NCI-H510A (cell line): ENCODE results near the gene SMO.
"Not testable (repeated sequence)": the region's sequence is repeated elsewhere in the genome, so short reads cannot be mapped to it uniquely, and the experiment has no call there.

Experiments used
- DNase-seq: peaks from one replicate; lab custom pipeline; 2025; lab: John Stamatoyannopoulos, UW

The SMO gene

DNA sequence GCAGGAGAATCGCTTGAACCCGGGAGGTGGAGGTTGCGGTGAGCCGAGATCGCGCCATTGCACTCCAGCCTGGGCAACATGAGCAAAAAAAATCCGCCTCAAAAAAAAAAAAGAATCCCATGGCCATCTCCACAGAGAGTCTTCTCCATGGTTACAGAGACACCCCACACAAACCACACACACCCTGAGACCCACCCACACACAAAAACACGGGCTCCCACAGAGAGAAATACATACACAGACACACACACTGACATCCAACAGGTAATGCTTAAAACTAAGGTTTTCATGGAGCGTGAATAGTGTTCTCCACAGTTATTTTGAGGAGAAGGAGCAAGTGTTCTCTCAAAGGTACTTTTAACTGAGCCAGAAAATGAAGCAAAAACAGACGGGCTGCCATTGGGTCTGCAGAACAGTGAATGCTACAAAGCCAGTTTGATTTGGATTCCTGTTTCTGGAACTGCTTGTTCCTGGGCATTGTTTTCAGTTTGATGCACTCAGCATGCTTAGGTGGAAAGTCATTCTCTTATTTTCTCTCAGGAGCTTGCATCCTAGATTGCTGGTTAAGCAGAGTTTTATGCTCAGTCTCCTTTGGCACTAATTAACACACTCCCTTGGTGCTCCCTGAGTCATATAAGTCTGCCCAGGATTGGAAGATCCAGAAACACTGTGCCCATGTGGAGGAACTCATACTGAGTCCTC, 51.8 kb downstream of the SMO start:
- no peak for DNase-seq

DNA sequence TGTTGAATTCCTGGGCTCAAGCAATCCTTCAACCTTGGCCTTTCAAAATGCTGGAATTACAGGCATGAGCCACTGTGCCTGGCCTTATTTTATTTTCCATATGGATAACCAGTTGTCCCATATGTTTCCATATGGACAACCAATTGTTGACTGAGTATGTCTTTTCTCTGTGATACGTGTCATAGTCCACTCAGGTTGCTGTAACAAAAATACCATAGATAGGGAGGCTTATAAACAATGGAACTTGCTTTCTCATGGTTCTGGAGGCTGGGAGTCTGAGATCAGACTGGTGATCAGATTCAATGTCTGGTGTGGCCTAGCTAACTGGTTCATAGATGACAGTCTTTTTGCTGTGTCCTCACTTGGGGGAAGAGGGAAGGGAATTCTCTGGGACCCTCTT, 55.8 kb downstream of the SMO start:
- no peak for DNase-seq

DNA sequence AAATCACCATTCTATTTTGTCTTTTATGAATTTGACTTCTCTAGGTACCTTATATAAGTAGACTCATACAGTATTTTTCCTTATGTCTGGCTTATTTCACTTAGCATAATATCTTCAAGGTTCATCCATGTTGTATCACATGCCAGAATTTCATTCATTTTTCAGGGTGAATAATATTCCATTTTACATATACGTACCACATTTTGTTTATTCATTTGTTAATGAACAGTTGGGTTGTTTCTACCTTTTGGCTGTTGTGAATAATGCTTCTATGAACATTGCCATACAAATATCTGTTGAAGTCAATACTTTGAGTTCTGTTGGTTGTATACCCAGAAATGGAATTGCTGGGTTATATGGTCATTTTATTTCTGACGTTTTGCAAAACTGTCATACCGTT, 57.1 kb downstream of the SMO start:
- DNase-seq: no peak

DNA sequence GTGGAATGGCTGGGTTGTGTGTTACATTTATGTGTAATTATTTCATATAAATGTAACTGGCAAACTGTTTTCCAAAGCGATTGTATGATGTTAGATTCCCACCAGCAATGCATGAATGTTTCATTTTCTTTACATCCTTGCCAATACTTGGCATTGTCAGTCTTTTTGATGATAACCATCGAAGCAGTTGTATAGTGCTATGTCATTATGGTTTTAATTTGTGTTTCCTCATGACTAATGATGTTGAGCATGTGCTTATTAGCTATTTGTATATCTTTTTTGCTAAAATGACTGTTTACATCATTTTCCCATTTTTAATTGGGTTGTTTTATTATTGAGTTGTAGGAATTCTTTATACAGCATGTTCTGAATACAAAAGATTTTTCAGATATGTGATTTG, 58.7 kb downstream of the SMO start:
- no peak for DNase-seq

DNA sequence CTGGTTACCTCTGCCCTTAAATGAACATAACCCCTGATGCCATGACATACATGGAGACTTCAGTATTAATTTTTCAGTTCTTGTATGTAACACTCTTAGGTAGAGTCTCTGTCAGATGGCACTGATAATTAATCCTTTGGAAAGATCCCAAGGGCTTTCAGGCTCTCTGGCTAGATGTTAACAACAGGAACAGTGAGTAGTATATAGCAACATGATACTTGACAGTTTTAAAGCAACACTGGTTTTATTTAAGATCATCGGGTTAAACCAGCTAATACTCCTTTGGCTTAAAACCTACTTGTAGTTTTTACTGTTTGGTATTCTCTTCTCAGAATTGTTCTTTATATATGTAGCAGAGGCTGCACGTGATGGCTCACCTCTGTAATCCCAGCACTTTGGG, 63.7 kb downstream of the SMO start:
- DNase-seq: no peak

DNA sequence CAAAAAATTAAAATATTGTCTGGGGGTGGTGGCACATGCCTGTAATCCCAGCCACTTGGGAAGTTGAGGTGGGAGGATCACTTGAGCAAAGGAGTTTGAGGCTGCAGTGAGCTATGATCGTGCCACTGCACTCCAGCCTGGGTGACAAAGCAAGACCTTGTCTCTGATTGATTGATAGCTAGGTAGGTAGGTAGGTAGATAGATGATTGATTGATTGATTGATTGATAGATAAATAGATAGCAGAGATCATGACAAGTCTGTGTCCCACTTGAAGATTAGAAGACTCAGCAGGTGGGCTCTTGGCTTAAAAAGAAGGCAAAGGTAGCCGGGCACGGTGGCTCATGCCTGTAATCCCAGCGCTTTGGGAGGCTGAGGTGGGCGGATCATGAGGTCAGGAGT, 64.2 kb downstream of the SMO start:
- DNase-seq: not testable (repeated sequence)

DNA sequence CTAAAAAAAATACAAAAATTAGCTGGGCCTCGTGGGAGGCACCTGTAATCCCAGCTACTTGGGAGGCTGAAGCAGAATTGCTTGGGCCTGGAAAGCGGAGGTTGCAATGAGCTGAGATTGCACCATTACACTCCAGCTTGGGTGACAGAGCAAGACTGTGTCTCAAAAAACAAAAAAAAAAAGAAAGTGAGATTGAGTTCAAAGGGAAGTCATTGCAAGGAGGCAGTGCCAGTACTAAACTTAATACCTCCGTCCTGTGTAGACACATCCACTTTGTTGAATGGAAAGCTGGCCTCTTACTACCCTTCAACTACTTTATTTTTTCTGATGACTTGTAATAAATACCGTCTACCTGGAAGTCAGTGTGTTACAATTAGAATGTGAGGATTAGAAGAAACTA, 67.4 kb downstream of the SMO start:
- DNase-seq: no peak

DNA sequence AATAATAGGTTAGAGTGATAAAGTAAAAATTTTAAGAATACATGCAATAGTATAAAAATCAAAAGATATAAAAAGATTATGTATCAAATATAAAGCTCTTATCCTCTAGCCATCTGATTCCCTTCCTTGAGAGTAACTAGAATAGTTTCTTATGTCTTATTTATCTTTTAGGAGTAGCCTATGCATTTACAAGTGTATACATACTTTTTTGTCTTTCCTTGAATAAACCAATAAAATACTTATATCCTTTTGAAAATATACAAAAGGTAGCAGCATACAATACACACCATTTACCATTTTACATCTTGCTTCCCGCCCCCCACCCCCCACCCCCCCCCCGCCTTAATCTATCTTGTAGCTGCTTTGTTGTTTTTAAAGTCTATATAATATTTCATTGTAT, 67.8 kb downstream of the SMO start:
- DNase-seq: no peak

DNA sequence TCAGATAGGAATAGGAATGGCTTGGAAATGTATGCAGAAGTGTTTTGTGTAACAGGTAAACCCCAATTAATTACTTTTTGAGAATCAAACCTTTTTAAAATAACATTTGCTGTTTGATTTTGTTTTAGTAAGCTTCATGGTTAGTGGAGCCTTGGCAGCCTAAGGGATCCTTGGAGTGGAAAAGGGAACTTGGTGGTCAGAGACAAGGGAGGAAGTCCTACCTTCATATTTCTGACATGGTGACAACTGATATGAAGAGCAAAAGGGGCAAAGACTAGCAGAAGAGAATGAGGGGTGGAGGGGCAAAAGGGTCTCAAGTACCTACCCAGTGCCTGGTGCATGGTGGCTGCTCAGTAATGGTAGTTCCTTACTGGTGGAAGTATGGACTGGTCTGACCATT, 68.7 kb downstream of the SMO start:
- no peak for DNase-seq

DNA sequence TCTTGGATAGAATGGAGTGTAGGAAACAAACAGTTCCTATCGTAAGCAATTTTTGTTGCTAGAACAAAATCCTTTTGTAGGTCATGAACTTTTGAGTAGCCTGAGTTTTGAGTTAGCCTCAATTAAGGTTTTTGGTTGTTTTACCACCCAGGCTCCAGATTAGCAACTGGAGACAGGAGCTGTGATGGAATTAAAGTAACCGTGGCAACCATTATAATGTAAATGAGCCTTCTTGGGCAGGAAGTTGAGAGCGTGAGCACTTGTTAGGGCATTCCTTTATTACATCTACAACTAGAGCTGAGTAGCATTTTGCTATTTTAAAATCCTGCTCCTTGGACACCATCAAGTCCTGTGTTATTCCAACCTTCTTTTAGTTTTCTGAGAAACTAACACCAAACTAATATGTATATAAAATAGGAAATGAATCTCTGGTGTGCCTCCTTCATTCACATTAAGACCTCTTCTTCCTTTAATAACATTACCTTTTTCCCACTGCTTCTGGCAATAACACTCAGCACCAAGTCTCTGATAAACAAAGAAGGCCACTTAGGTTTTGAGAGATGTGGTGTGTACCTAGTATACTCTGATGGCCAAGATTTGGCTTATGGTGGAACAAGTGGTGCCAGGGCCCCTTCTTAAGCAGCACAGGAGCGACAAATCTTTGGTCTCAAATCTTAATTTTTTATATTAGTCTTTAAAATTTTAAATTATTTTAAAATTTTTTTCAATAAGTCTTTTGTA, 70.4 kb downstream of the SMO start:
- DNase-seq: no peak

DNA sequence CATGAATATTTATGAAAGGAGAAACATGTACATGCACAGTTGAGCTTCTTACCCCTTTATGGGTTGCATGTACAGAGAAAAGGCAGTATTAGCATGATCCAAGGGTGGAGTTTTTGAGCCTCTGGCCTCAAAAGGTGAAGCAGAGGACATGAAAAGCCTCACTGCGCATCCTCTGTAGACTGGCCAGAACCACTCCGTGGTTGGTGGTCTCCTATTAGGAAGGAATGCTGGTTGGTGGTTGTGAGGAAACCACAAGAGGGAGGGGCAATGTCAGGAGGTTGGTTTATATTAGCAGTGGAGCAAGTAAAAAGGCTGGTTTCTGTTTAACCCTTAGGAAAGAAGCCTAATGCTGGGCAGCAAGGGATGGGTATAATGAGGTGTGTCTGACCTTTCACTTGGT, 73.9 kb downstream of the SMO start:
- no peak for DNase-seq
